Skeletal muscle satellite cell (primary cell): Measurements from ENCODE around the gene KCNB1.

ENCODE experiments used
- H3K27me3 ChIP-seq: 2 replicates; pipeline ENCODE4 v1.7.0; 2013; ENCODE audit warnings: low read length; ENCODE audit not compliant: control insufficient read depth, insufficient read depth
- H3K36me3 ChIP-seq: 2 replicates; pipeline ENCODE4 v1.7.0; 2013; ENCODE audit warnings: mild to moderate bottlenecking, control low read depth, low read length; ENCODE audit not compliant: insufficient read depth
- H3K4me1 ChIP-seq: 2 replicates; pipeline ENCODE4 v1.7.0; 2013; ENCODE audit warnings: low read length; ENCODE audit not compliant: control insufficient read depth, insufficient read depth
- H3K4me2 ChIP-seq: 2 replicates; pipeline ENCODE4 v1.7.0; 2013; ENCODE audit warnings: mild to moderate bottlenecking, low read length
- H3K4me3 ChIP-seq: 2 replicates; pipeline ENCODE4 v1.7.0; 2013; ENCODE audit warnings: low read length
- H3K9ac ChIP-seq: 2 replicates; pipeline ENCODE4 v1.7.0; 2013; ENCODE audit warnings: mild to moderate bottlenecking, low read depth, low read length, moderate library complexity
- H3K9me3 ChIP-seq: replicated peaks from 2 replicates; pipeline ENCODE4 v1.7.0; 2013; ENCODE audit warnings: mild to moderate bottlenecking, control low read depth, low read length

Gene KCNB1

GRCh38 chr20:49405062-49405683 lies 77.3 kb downstream of the KCNB1 start:
- no peak overlapping the region for H3K9ac ChIP-seq
- H3K4me2 ChIP-seq, result no peak overlapping the region
- no peaks in the 10 kb centered on the region for H3K9me3 ChIP-seq
- H3K4me1 ChIP-seq, result no peaks in the 10 kb centered on the region
- peaks cover 8% of the 10 kb centered on the region for H3K27me3 ChIP-seq
- H3K4me3 ChIP-seq, result no peak overlapping the region
- no peaks in the 10 kb centered on the region for H3K36me3 ChIP-seq

DNA sequence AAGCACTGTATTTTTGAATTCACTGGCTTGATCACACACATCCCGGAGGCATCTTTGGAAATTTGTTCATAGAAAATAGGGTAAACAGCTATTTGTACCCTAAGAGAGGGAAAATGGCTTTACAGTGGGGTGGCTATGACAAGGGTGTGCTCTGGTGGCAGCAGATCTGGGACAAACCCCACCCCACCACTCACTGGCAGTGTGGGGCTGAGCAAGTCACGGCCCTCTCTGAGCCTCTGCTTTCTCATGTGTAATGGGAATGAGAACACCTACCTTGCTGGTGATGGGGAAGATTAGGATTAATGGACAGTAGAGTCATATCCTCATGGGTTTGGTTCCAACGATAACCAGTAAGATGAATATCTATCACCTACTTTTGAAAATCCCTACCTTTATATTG lies 78.0 kb downstream of the KCNB1 start:
- peaks cover 8% of the 10 kb centered on the region for H3K27me3 ChIP-seq
- H3K9me3 ChIP-seq, result no peaks in the 10 kb centered on the region
- H3K4me2 ChIP-seq, result no peak overlapping the region
- H3K4me3 ChIP-seq, result no peak overlapping the region
- no peaks in the 10 kb centered on the region for H3K36me3 ChIP-seq
- H3K4me1 ChIP-seq, result no peaks in the 10 kb centered on the region
- no peak overlapping the region for H3K9ac ChIP-seq

DNA sequence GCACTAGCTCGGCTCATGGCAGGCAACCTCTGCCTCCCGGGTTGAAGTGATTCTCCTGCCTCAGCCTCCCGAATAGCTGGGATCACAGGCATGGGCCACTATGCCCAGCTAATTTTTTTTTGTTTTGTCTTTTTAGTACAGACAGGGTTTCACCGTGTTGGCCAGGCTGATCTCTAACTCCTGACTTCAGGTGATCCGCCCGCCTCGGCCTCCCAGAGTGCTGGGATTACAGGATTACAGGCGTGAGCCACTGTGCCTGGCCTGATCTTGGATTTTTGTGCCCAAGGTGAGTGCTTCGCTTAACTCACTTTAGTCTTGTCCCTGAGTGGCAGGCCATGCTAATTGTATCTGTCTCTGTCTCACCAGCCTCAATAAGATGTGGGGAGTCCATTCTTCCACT lies 78.6 kb downstream of the KCNB1 start:
- H3K27me3 ChIP-seq, result peaks cover 8% of the 10 kb centered on the region
- no peak overlapping the region for H3K4me3 ChIP-seq
- H3K4me2 ChIP-seq, result no peak overlapping the region
- no peaks in the 10 kb centered on the region for H3K36me3 ChIP-seq
- H3K4me1 ChIP-seq, result no peaks in the 10 kb centered on the region
- no peaks in the 10 kb centered on the region for H3K9me3 ChIP-seq
- H3K9ac ChIP-seq, result no peak overlapping the region

DNA sequence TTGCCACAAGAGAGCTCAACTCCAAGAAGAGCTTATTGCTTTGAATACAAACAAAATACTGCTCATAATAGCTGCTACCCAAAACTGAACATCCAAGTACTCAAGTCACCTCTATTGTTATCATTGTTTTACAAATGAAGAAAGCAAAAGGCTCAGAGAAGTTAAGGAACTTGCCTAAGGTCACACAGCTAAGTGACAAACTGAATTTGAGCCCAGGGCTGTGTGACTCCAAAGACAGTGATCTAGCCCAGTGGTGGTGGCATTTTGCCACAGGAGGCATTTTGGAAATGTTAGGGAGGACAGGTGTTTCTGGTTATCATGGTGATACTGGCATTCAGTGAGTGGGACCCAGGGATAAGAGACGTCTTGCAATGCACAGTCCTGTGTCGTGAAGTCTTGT lies 79.5 kb downstream of the KCNB1 start:
- peaks cover 8% of the 10 kb centered on the region for H3K27me3 ChIP-seq
- no peak overlapping the region for H3K9ac ChIP-seq
- H3K9me3 ChIP-seq, result no peaks in the 10 kb centered on the region
- no peak overlapping the region for H3K4me2 ChIP-seq
- no peak overlapping the region for H3K4me3 ChIP-seq
- no peaks in the 10 kb centered on the region for H3K4me1 ChIP-seq
- no peaks in the 10 kb centered on the region for H3K36me3 ChIP-seq

DNA sequence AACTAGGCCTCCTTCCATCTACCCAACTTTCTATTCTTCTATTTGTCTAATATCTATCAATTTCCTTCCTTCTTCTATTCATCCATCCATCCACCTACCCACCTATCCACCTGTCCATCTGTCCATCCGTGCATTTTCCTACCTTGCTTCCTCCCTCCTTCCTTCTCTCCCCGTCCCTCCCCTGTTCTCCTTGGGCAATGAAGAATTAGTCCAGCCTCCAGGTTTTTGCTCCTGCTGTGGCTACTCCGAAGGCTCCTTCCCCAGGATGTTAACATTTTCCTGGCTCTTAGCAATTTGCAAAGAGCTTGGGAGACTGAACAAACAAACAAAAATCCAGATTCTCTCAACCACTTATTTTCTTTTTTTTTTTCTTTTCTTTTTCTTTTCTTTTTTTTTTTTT lies 81.6 kb downstream of the KCNB1 start:
- H3K9me3 ChIP-seq, result no peaks in the 10 kb centered on the region
- no peak overlapping the region for H3K9ac ChIP-seq
- no peak overlapping the region for H3K4me3 ChIP-seq
- peaks cover 9% of the 10 kb centered on the region for H3K4me1 ChIP-seq
- no peaks in the 10 kb centered on the region for H3K36me3 ChIP-seq
- H3K27me3 ChIP-seq, result peaks cover 5% of the 10 kb centered on the region
- H3K4me2 ChIP-seq, result no peak overlapping the region

GRCh38 chr20:49400410-49400809 lies 82.1 kb downstream of the KCNB1 start:
- Histone ChIP-seq H3K9ac (no peak overlapping the region), H3K4me2 (no peak overlapping the region), H3K4me1 (peaks cover 9% of the 10 kb centered on the region), H3K4me3 (no peak overlapping the region), H3K27me3 (peaks cover 5% of the 10 kb centered on the region), H3K36me3 (no peaks in the 10 kb centered on the region), H3K9me3 (no peaks in the 10 kb centered on the region)

DNA sequence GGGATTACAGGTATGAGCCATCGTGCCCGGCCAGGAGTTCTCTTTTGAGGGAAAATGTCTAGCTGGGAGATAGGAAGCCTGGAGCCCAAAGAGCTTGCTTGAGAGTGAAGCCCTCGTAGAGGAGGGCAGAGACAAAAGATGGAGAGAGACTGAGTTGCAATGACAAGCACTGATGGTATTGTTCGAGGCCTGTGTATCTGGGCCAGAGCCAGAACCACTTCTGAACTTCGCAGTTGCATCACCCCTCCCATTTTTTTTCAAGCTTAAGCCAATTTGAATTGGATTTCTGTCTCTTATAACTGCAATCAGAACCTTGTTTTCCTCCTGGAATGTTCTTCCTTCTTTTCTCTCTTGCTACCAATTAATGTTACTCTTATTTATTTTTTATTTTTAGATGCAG lies 83.1 kb downstream of the KCNB1 start:
- no peaks in the 10 kb centered on the region for H3K36me3 ChIP-seq
- peaks cover 1% of the 10 kb centered on the region for H3K27me3 ChIP-seq
- H3K4me2 ChIP-seq, result no peak overlapping the region
- H3K9me3 ChIP-seq, result no peaks in the 10 kb centered on the region
- no peak overlapping the region for H3K4me3 ChIP-seq
- H3K4me1 ChIP-seq, result peaks cover 9% of the 10 kb centered on the region
- no peak overlapping the region for H3K9ac ChIP-seq

GRCh38 chr20:49398401-49399144 lies 83.9 kb downstream of the KCNB1 start:
- H3K9me3 ChIP-seq, result no peaks in the 10 kb centered on the region
- no peak overlapping the region for H3K9ac ChIP-seq
- H3K4me2 ChIP-seq, result no peak overlapping the region
- H3K4me3 ChIP-seq, result no peak overlapping the region
- H3K4me1 ChIP-seq, result peaks cover 9% of the 10 kb centered on the region
- H3K36me3 ChIP-seq, result no peaks in the 10 kb centered on the region
- peaks cover 3% of the 10 kb centered on the region for H3K27me3 ChIP-seq

DNA sequence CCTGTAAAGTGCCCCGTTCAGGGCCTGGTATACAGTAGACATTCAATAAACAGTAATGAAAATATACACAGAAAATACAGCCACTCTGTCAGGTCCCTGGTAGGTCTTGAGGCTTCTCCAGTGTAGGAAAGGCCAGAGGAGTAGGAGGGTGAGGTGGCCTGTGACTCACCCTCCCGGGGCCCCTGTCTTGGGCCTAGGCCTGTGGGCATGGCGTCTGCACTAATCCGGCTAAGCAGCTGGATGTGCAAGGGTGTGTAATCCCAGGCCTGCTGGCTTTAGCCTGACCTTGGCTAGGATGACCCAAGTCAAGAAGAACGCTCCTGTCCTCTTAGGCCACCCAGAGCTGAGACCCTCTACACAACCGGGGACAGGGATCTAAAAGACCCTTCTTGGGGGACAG lies 84.9 kb downstream of the KCNB1 start:
- peaks cover 9% of the 10 kb centered on the region for H3K4me1 ChIP-seq

GRCh38 chr20:49396230-49396629 lies 86.2 kb downstream of the KCNB1 start:
- Histone ChIP-seq H3K9me3 (no peaks in the 10 kb centered on the region), H3K9ac (no peak overlapping the region), H3K4me3 (no peak overlapping the region), H3K36me3 (no peaks in the 10 kb centered on the region), H3K4me2 (no peak overlapping the region), H3K4me1 (peaks cover 9% of the 10 kb centered on the region), H3K27me3 (peaks cover 20% of the 10 kb centered on the region)

More for the DNA sequence above, 84.9 kb downstream of the KCNB1 start:
- no peaks in the 10 kb centered on the region for H3K9me3 ChIP-seq
- H3K36me3 ChIP-seq, result no peaks in the 10 kb centered on the region
- no peak overlapping the region for H3K4me3 ChIP-seq
- H3K27me3 ChIP-seq, result peaks cover 13% of the 10 kb centered on the region
- H3K9ac ChIP-seq, result no peak overlapping the region
- no peak overlapping the region for H3K4me2 ChIP-seq

- Histone ChIP-seq H3K4me3 (no peak overlapping the region), H3K9ac (no peak overlapping the region), H3K4me1 (peaks cover 9% of the 10 kb centered on the region), H3K36me3 (no peaks in the 10 kb centered on the region), H3K27me3 (peaks cover 20% of the 10 kb centered on the region), H3K4me2 (no peak overlapping the region), H3K9me3 (no peaks in the 10 kb centered on the region)
Observed at GRCh38 chr20:49395659-49396058, 86.8 kb downstream of the KCNB1 start.

DNA sequence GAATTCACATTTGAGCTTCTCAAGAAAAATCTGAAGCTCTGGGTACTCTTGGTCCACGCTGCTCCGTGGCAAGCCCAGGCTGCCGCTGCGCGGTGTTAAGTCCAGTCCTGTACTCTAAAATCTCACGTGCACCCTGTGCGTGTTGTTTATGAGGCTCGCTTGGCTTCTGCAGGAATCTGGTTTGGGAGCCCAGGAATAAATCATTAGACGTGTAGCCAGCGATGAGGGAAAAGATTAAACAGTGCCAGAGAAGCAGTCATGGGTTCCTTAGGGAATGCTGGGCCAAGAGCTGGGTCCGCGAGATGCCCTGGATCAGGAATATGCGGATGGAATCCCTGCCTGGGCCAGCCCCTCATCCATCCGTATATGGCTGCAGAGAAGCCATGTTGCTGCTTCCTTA lies 87.3 kb downstream of the KCNB1 start:
- H3K4me2 ChIP-seq, result no peak overlapping the region
- H3K9me3 ChIP-seq, result no peaks in the 10 kb centered on the region
- no peaks in the 10 kb centered on the region for H3K36me3 ChIP-seq
- peaks cover 9% of the 10 kb centered on the region for H3K4me1 ChIP-seq
- no peak overlapping the region for H3K9ac ChIP-seq
- H3K4me3 ChIP-seq, result no peak overlapping the region
- peaks cover 23% of the 10 kb centered on the region for H3K27me3 ChIP-seq
